Colon (tissue), 2 donors: ENCODE measurements around the gene EHMT1.

ENCODE experiments used
- FAIRE-seq: peaks from 2 replicates; lab custom pipeline; 2012; peaks lifted over from hg19 to GRCh38; lab: Jason Lieb, UNC
- donor health status: control.
- donor health status: control.

EHMT1 gene

GRCh38 chr9:137674307-137674975, 55.6 kb downstream of the EHMT1 start:
- FAIRE-seq: no peak

- FAIRE-seq: no peak
These were observed 56.1 kb downstream of the EHMT1 start for GRCh38 chr9:137674976-137675320.

GRCh38 chr9:137676998-137677397, 58.2 kb downstream of the EHMT1 start:
- FAIRE-seq: no peak

- no peak for FAIRE-seq
These were observed 59.4 kb downstream of the EHMT1 start for GRCh38 chr9:137678202-137678601.

GRCh38 chr9:137679249-137679648, 60.4 kb downstream of the EHMT1 start:
- FAIRE-seq: no peak

- no peak for FAIRE-seq
These were observed 61.0 kb downstream of the EHMT1 start for GRCh38 chr9:137679695-137680305.

GRCh38 chr9:137680444-137681358, 61.9 kb downstream of the EHMT1 start:
- no peak for FAIRE-seq

GRCh38 chr9:137682428-137683105, 63.8 kb downstream of the EHMT1 start:
- no peak for FAIRE-seq

GRCh38 chr9:137683262-137683864, 64.6 kb downstream of the EHMT1 start:
- no peak for FAIRE-seq

- no peak for FAIRE-seq
These were observed 66.4 kb downstream of the EHMT1 start for GRCh38 chr9:137685035-137685740.

- no peak for FAIRE-seq
These were observed 67.1 kb downstream of the EHMT1 start for GRCh38 chr9:137685741-137686420.

GRCh38 chr9:137688261-137688660, 69.5 kb downstream of the EHMT1 start:
- no peak for FAIRE-seq

- FAIRE-seq: no peak
These were observed 69.9 kb downstream of the EHMT1 start for GRCh38 chr9:137688725-137689124.

GRCh38 chr9:137689745-137690529, 71.1 kb downstream of the EHMT1 start:
- FAIRE-seq: no peak

- no peak for FAIRE-seq
These were observed 72.3 kb downstream of the EHMT1 start for GRCh38 chr9:137690930-137691645.

GRCh38 chr9:137691646-137692351, 73.0 kb downstream of the EHMT1 start:
- FAIRE-seq: no peak

GRCh38 chr9:137694236-137694959, 75.6 kb downstream of the EHMT1 start:
- FAIRE-seq: no peak
